GM23338 (cell line): ENCODE data around the gene GRAMD1B. TPM values are rescaled to one million over a fixed set of nuclear protein-coding genes. Genes with fewer than 3 reads are reported as not detected.

Experiments used
- ATAC-seq: fragments of 200-7000 bp; cut with Tn5 transposase; 3 replicates; pipeline ENCODE4 v1.9.1; 2020
- DNase-seq: peaks from one replicate; pipeline ENCODE4 v3.0.0-alpha.2; 2015; ENCODE audit warnings: low spot score
- H2AFZ ChIP-seq: fragments of 200-600 bp; sonication (generic); 2 replicates; pipeline ENCODE4 v1.8.0; 2016; ENCODE audit warnings: antibody characterized with exemption, mild to moderate bottlenecking, moderate library complexity
- H3F3A ChIP-seq: fragments of 200-600 bp; sonication (generic); replicated peaks from 2 replicates; pipeline ENCODE4 v1.8.0; 2017; ENCODE audit warnings: antibody characterized with exemption, mixed run types, low read depth
- H3K27ac ChIP-seq: fragments of 200-600 bp; sonication (generic); 2 replicates; pipeline ENCODE4 v1.6.1; 2016; ENCODE audit warnings: low read depth
- H3K27me3 ChIP-seq: fragments of 200-600 bp; sonication (generic); 2 replicates; pipeline ENCODE4 v1.8.0; 2016; ENCODE audit warnings: mild to moderate bottlenecking, mixed run types, moderate library complexity; ENCODE audit not compliant: insufficient read depth
- H3K36me3 ChIP-seq: fragments of 200-600 bp; sonication (generic); 2 replicates; pipeline ENCODE4 v1.8.0; 2016; ENCODE audit warnings: mild to moderate bottlenecking; ENCODE audit not compliant: insufficient read depth
- H3K4me1 ChIP-seq: fragments of 200-600 bp; sonication (generic); 2 replicates; pipeline ENCODE4 v1.8.0; 2016; ENCODE audit warnings: mild to moderate bottlenecking, moderate library complexity; ENCODE audit not compliant: insufficient read depth
- H3K4me2 ChIP-seq: fragments of 200-600 bp; sonication (generic); 2 replicates; pipeline ENCODE4 v1.7.1; 2017; ENCODE audit warnings: mixed run types
- H3K4me3 ChIP-seq: fragments of 200-600 bp; sonication (generic); 2 replicates; pipeline ENCODE4 v1.6.1; 2016; ENCODE audit warnings: mixed run types
- H3K79me2 ChIP-seq: fragments of 200-600 bp; sonication (generic); replicated peaks from 2 replicates; pipeline ENCODE4 v1.8.0; 2017; ENCODE audit warnings: mild to moderate bottlenecking; ENCODE audit not compliant: insufficient read depth
- H3K9me2 ChIP-seq: fragments of 200-600 bp; sonication (generic); 2 replicates; pipeline ENCODE4 v1.8.0; 2017; ENCODE audit not compliant: insufficient read depth
- H4K20me1 ChIP-seq: fragments of 200-600 bp; sonication (generic); replicated peaks from 2 replicates; pipeline ENCODE4 v1.8.0; 2017; ENCODE audit warnings: mild to moderate bottlenecking; ENCODE audit not compliant: insufficient read depth
- H3K27ac Mint-ChIP-seq: 2 replicates; pipeline ENCODE4 v1.8.0; 2020; ENCODE audit warnings: inconsistent platforms, mild to moderate bottlenecking, moderate library complexity, mixed read lengths
- H3K27me3 Mint-ChIP-seq: 3 replicates; pipeline ENCODE4 v1.8.0; 2022; ENCODE audit warnings: low read depth, mild to moderate bottlenecking, moderate library complexity, mixed read lengths, inconsistent platforms; ENCODE audit not compliant: insufficient read depth, poor library complexity
- H3K36me3 Mint-ChIP-seq: 3 replicates; pipeline ENCODE4 v1.8.0; 2021; ENCODE audit warnings: low read depth, mild to moderate bottlenecking, inconsistent platforms, moderate library complexity, mixed read lengths
- H3K4me1 Mint-ChIP-seq: 3 replicates; pipeline ENCODE4 v1.8.0; 2020; ENCODE audit warnings: mild to moderate bottlenecking, inconsistent platforms, mixed read lengths
- H3K4me3 Mint-ChIP-seq: 3 replicates; pipeline ENCODE4 v1.8.0; 2021; ENCODE audit warnings: moderate library complexity, mild to moderate bottlenecking, inconsistent platforms, mixed read lengths
- H3K9me3 Mint-ChIP-seq: 3 replicates; pipeline ENCODE4 v1.8.0; 2020; ENCODE audit warnings: moderate library complexity, mild to moderate bottlenecking, inconsistent platforms, mixed read lengths
- CREB1 ChIP-seq: fragments of 250-450 bp; sonication (Bioruptor Pico); IDR thresholded peaks from 2 replicates; pipeline ENCODE4 v1.5.0; 2020; ENCODE audit warnings: low read depth, mild to moderate bottlenecking, moderate library complexity
- EZH2 ChIP-seq: fragments of 200-600 bp; sonication (generic); IDR thresholded peaks from one replicate; pipeline ENCODE4 v1.8.0; 2017; ENCODE audit warnings: antibody characterized with exemption, mild to moderate bottlenecking, low read depth; ENCODE audit not compliant: unreplicated experiment
- EZH2phosphoT487 ChIP-seq: fragments of 200-600 bp; sonication (generic); IDR thresholded peaks from one replicate; pipeline ENCODE4 v1.8.1; 2018; ENCODE audit warnings: antibody characterized with exemption; ENCODE audit not compliant: unreplicated experiment
- JUNB ChIP-seq: IDR thresholded peaks from one replicate; pipeline ENCODE4 v1.6.1; 2016; ENCODE audit warnings: antibody characterized with exemption; ENCODE audit not compliant: unreplicated experiment
- NANOG ChIP-seq: IDR thresholded peaks from 2 replicates; pipeline ENCODE4 v1.6.1; 2016; ENCODE audit warnings: antibody characterized with exemption, borderline replicate concordance
- POLR2AphosphoS5 ChIP-seq: IDR thresholded peaks from 2 replicates; pipeline ENCODE4 v1.6.1; 2016; ENCODE audit warnings: antibody characterized with exemption, low read depth
- STAT1 ChIP-seq: IDR thresholded peaks from one replicate; pipeline ENCODE4 v1.6.1; 2016; ENCODE audit warnings: antibody characterized with exemption; ENCODE audit not compliant: unreplicated experiment
- ZNF114 ChIP-seq: fragments of 250-450 bp; sonication (Bioruptor Pico); IDR thresholded peaks from 2 replicates; pipeline ENCODE4 v1.5.0; 2020; ENCODE audit warnings: mild to moderate bottlenecking, moderate library complexity
- ZNF331 ChIP-seq: fragments of 250-450 bp; sonication (Bioruptor Pico); IDR thresholded peaks from 2 replicates; pipeline ENCODE4 v1.5.0; 2020; ENCODE audit warnings: low read depth, mild to moderate bottlenecking, moderate library complexity
- polyA plus RNA-seq: library from polyadenylated mRNA; unstranded; fragments of >200 nt; fragmentation: Nextera tagmentation; extraction: Ambion mirVana; gene quantifications from 2 replicates; pipeline ENCODE4 v1.2.1, GENCODE V29; 2016
- total RNA-seq: library from RNA; depleted of rRNA; stranded (reverse); fragments of >200 nt; shearing (Covaris generic); gene quantifications from 2 replicates; pipeline ENCODE4 v1.2.3, GENCODE V29; 2014
- TF ChIP-seq, protein P1 (sequence below): fragments of 250-450 bp; sonication (Bioruptor Pico); IDR thresholded peaks from 2 replicates; pipeline ENCODE4 v1.5.0; 2020; ENCODE audit warnings: mild to moderate bottlenecking, moderate library complexity
- TF ChIP-seq, protein P2 (sequence below), 2 experiments: fragments of 200-600 bp in 1 of 2; sonication (generic) in 1 of 2; conservative IDR thresholded peaks; 2 replicates each; pipeline versions ENCODE4 v1.5.1 to v1.6.1; 2016 to 2017; ENCODE audit warnings: antibody characterized with exemption in 2 of 2, low read depth in 2 of 2, mild to moderate bottlenecking in 2 of 2, moderate library complexity in 1 of 2
- TF ChIP-seq, protein P3 (sequence below): IDR thresholded peaks from one replicate; pipeline ENCODE4 v1.6.1; 2018; ENCODE audit warnings: antibody characterized with exemption; ENCODE audit not compliant: unreplicated experiment
- TF ChIP-seq, protein P4 (sequence below): IDR thresholded peaks from 2 replicates; pipeline ENCODE4 v1.6.1; 2016; ENCODE audit warnings: antibody characterized with exemption

GRAMD1B gene
- total and polyA plus RNA-seq, 2 experiments from 2014 or later = 3.7 to 24.3 TPM

DNA sequence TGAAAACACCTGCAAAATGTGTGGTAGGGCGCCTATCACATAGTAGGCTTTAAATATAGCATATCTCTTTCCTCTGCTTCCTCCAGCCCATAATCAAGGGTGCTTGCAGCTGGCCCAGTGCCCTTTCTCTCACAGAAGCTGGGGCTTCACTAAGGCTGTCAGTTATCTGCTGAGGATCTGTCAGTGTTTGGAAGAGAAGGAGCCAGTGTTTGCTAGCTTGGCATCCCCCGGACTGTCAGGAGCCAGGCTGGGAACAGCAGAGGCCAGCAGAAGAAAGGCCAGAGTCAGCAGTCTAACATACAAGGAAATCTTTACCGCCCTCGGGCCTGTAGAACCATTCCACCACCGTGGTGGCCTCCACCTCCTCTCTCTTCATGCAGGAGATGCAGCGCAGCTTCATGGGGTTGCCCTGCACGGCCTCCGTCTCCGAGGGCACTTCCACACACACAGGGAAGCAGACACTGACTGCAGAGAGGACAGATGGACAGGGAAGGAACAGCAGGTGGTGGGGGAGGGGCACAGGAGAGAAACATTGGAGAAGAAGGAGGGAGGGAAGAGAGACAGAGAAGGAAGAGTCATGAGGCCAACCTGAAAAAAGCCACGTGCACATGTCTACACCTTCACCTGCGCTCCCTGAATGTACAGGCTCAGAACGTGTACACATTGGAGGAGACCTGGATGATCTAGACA lies 215.4 kb downstream of the GRAMD1B start:
- Histone ChIP-seq H3K9me2 (no peaks in the 10 kb centered on the region), H3K4me2 (no peak overlapping the region), H3K4me3 (no peak overlapping the region), H4K20me1 (0 out of 2 replicates have a peak, but pooled peaks cover 3% of the 10 kb centered on the region), H2AFZ (no peak overlapping the region), H3F3A (no peaks in the 10 kb centered on the region), H3K27ac (no peak overlapping the region), H3K79me2 (no peaks in the 10 kb centered on the region), H3K4me1 (peaks cover 10% of the 10 kb centered on the region), H3K36me3 (no peaks in the 10 kb centered on the region), H3K27me3 (no peaks in the 10 kb centered on the region)
- no peak for ATAC-seq
- H3K4me3 Mint-ChIP-seq = no peak overlapping the region
- TF ChIP-seq, protein P1, sequence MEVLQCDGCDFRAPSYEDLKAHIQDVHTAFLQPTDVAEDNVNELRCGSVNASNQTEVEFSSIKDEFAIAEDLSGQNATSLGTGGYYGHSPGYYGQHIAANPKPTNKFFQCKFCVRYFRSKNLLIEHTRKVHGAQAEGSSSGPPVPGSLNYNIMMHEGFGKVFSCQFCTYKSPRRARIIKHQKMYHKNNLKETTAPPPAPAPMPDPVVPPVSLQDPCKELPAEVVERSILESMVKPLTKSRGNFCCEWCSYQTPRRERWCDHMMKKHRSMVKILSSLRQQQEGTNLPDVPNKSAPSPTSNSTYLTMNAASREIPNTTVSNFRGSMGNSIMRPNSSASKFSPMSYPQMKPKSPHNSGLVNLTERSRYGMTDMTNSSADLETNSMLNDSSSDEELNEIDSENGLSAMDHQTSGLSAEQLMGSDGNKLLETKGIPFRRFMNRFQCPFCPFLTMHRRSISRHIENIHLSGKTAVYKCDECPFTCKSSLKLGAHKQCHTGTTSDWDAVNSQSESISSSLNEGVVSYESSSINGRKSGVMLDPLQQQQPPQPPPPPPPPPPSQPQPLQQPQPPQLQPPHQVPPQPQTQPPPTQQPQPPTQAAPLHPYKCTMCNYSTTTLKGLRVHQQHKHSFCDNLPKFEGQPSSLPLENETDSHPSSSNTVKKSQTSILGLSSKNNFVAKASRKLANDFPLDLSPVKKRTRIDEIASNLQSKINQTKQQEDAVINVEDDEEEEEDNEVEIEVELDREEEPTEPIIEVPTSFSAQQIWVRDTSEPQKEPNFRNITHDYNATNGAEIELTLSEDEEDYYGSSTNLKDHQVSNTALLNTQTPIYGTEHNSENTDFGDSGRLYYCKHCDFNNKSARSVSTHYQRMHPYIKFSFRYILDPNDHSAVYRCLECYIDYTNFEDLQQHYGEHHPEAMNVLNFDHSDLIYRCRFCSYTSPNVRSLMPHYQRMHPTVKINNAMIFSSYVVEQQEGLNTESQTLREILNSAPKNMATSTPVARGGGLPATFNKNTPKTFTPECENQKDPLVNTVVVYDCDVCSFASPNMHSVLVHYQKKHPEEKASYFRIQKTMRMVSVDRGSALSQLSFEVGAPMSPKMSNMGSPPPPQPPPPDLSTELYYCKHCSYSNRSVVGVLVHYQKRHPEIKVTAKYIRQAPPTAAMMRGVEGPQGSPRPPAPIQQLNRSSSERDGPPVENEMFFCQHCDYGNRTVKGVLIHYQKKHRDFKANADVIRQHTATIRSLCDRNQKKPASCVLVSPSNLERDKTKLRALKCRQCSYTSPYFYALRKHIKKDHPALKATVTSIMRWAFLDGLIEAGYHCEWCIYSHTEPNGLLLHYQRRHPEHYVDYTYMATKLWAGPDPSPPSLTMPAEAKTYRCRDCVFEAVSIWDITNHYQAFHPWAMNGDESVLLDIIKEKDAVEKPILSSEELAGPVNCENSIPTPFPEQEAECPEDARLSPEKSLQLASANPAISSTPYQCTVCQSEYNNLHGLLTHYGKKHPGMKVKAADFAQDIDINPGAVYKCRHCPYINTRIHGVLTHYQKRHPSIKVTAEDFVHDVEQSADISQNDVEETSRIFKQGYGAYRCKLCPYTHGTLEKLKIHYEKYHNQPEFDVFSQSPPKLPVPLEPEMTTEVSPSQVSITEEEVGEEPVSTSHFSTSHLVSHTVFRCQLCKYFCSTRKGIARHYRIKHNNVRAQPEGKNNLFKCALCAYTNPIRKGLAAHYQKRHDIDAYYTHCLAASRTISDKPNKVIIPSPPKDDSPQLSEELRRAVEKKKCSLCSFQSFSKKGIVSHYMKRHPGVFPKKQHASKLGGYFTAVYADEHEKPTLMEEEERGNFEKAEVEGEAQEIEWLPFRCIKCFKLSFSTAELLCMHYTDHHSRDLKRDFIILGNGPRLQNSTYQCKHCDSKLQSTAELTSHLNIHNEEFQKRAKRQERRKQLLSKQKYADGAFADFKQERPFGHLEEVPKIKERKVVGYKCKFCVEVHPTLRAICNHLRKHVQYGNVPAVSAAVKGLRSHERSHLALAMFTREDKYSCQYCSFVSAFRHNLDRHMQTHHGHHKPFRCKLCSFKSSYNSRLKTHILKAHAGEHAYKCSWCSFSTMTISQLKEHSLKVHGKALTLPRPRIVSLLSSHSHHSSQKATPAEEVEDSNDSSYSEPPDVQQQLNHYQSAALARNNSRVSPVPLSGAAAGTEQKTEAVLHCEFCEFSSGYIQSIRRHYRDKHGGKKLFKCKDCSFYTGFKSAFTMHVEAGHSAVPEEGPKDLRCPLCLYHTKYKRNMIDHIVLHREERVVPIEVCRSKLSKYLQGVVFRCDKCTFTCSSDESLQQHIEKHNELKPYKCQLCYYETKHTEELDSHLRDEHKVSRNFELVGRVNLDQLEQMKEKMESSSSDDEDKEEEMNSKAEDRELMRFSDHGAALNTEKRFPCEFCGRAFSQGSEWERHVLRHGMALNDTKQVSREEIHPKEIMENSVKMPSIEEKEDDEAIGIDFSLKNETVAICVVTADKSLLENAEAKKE = no peak
- TF ChIP-seq, protein P2, sequence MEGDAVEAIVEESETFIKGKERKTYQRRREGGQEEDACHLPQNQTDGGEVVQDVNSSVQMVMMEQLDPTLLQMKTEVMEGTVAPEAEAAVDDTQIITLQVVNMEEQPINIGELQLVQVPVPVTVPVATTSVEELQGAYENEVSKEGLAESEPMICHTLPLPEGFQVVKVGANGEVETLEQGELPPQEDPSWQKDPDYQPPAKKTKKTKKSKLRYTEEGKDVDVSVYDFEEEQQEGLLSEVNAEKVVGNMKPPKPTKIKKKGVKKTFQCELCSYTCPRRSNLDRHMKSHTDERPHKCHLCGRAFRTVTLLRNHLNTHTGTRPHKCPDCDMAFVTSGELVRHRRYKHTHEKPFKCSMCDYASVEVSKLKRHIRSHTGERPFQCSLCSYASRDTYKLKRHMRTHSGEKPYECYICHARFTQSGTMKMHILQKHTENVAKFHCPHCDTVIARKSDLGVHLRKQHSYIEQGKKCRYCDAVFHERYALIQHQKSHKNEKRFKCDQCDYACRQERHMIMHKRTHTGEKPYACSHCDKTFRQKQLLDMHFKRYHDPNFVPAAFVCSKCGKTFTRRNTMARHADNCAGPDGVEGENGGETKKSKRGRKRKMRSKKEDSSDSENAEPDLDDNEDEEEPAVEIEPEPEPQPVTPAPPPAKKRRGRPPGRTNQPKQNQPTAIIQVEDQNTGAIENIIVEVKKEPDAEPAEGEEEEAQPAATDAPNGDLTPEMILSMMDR (conservative IDR thresholded peaks at IDR 0.05; ENCODE audit: low read depth in 2 of 2) = no peak
- TF ChIP-seq, protein P3, sequence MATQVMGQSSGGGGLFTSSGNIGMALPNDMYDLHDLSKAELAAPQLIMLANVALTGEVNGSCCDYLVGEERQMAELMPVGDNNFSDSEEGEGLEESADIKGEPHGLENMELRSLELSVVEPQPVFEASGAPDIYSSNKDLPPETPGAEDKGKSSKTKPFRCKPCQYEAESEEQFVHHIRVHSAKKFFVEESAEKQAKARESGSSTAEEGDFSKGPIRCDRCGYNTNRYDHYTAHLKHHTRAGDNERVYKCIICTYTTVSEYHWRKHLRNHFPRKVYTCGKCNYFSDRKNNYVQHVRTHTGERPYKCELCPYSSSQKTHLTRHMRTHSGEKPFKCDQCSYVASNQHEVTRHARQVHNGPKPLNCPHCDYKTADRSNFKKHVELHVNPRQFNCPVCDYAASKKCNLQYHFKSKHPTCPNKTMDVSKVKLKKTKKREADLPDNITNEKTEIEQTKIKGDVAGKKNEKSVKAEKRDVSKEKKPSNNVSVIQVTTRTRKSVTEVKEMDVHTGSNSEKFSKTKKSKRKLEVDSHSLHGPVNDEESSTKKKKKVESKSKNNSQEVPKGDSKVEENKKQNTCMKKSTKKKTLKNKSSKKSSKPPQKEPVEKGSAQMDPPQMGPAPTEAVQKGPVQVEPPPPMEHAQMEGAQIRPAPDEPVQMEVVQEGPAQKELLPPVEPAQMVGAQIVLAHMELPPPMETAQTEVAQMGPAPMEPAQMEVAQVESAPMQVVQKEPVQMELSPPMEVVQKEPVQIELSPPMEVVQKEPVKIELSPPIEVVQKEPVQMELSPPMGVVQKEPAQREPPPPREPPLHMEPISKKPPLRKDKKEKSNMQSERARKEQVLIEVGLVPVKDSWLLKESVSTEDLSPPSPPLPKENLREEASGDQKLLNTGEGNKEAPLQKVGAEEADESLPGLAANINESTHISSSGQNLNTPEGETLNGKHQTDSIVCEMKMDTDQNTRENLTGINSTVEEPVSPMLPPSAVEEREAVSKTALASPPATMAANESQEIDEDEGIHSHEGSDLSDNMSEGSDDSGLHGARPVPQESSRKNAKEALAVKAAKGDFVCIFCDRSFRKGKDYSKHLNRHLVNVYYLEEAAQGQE = no peak
- no peak for TF ChIP-seq CREB1
- no peak for TF ChIP-seq ZNF331 (CRISPR knock-in tag)
- no peak for TF ChIP-seq NANOG
- TF ChIP-seq, protein P4, sequence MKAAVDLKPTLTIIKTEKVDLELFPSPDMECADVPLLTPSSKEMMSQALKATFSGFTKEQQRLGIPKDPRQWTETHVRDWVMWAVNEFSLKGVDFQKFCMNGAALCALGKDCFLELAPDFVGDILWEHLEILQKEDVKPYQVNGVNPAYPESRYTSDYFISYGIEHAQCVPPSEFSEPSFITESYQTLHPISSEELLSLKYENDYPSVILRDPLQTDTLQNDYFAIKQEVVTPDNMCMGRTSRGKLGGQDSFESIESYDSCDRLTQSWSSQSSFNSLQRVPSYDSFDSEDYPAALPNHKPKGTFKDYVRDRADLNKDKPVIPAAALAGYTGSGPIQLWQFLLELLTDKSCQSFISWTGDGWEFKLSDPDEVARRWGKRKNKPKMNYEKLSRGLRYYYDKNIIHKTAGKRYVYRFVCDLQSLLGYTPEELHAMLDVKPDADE = no peak
- no peak for TF ChIP-seq POLR2AphosphoS5
- TF ChIP-seq EZH2phosphoT487 = no peak
- no peak for TF ChIP-seq EZH2
- TF ChIP-seq ZNF114 (CRISPR knock-in tag) = no peak
- no peak for TF ChIP-seq JUNB
- no peak for TF ChIP-seq STAT1
- no peak overlapping the region for H3K27ac Mint-ChIP-seq
- H3K36me3 Mint-ChIP-seq = no peaks in the 10 kb centered on the region; the same call in 2 of the 3 replicates
- no peaks in the 10 kb centered on the region; the same call in 2 of the 3 replicates for H3K9me3 Mint-ChIP-seq
- H3K27me3 Mint-ChIP-seq = peaks cover 4% of the 10 kb centered on the region
- DNase-seq = no peak
- peaks cover 13% of the 10 kb centered on the region for H3K4me1 Mint-ChIP-seq
